ENCODE data around the gene DMAC2L. TPM values are rescaled to one million over a fixed set of nuclear protein-coding genes. Genes with fewer than 3 reads are reported as not detected.
A peak's percentile ranks its signal among the peaks of the same experiment; 100 is the strongest.
"Not testable (repeated sequence)": the region's sequence is repeated elsewhere in the genome, so short reads cannot be mapped to it uniquely, and the experiment has no call there.

The DMAC2L gene
- total RNA-seq, 2 donors from 2014 or later, result 12.0 to 16.1 TPM

DNA sequence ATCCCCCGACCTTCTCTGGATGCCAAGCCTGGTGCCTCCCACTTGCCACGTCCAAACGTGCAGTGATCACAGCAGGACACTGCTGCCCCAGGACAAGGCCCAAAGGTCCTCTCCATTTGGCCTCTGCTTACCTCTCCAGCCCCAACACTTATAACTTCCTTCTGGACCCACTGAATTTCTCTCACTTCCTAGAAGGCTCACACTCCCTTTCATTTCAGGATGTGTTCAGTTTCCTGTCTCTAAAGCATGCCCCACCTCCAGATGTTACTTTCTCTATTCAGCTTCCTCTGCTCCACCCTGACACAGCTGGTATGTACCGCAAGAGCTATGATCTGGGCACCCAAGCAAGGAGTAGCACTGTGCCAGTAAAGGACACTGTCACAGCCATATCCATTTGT, 51.6 kb downstream of the DMAC2L start:
- H3K27me3 Mint-ChIP-seq, result no peaks in the 10 kb centered on the region
- H3K36me3 Mint-ChIP-seq (ENCODE audit: low read depth), result peaks cover 6% of the 10 kb centered on the region
- DNase-seq (peak in 1 of 3 donors; percentile 12), ATAC-seq (peak; percentile 97)
- peaks cover 30% of the 10 kb centered on the region for H3K4me1 Mint-ChIP-seq
- no peaks in the 10 kb centered on the region for H3K9me3 ChIP-seq (ENCODE audit: control insufficient read depth, low read length, poor library complexity, severe bottlenecking)
- peak overlapping the region; percentile 83 for H3K27ac Mint-ChIP-seq
- peak overlapping the region; percentile 92 for H3K4me3 Mint-ChIP-seq

DNA sequence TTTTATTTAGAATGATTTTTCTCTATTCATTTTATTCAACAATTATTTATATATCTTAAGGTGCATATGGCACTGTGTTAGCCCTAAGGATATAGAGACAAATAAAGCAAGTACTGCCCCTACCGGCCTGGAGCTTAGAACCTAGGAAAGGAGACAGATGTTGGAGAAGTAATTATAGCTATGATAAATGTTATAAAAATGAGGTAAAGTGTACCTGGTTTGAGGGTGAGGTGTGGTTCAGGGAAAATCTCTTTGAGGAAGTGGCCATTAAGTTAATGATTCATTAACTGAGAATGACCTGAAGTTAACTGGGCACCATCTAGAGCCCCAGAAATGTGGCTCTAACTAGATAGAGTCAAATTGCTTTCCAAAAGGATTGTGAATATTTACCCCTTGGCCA, 52.7 kb downstream of the DMAC2L start:
- DNase-seq (no peak), ATAC-seq (no peak)
- H3K27ac Mint-ChIP-seq, result no peak overlapping the region
- H3K4me1 Mint-ChIP-seq, result peaks cover 27% of the 10 kb centered on the region
- no peaks in the 10 kb centered on the region for H3K9me3 ChIP-seq (ENCODE audit: control insufficient read depth, low read length, poor library complexity, severe bottlenecking)
- peaks cover 3% of the 10 kb centered on the region for H3K36me3 Mint-ChIP-seq (ENCODE audit: low read depth)
- H3K27me3 Mint-ChIP-seq, result no peaks in the 10 kb centered on the region
- no peak overlapping the region for H3K4me3 Mint-ChIP-seq

- not testable (repeated sequence) for H3K27ac Mint-ChIP-seq
These were observed 53.4 kb downstream of the DMAC2L start for GRCh38 chr14:50365572-50365971.

DNA sequence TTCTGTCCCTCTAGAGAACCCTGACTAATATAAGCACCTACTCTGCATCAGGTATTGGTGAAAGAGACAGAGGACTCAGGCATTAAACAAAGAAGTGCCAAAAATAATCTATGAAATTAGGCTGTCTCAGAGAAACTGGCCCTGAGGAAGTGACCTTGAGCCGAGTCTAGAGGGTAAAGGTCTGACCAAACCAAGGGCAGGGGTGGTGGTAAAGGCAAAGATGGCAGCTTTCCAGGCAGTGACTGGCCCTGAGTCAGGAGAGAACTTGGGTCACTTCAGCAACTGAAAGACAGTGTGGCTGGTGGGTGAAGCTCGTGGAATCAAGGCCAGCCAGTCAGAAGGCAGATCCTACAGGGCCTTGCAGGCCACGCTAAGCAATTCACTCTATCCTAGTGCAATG, 54.0 kb downstream of the DMAC2L start:
- H3K4me3 Mint-ChIP-seq, result no peak overlapping the region
- H3K36me3 Mint-ChIP-seq (ENCODE audit: low read depth), result peaks cover 3% of the 10 kb centered on the region
- DNase-seq (no peak), ATAC-seq (no peak)
- H3K27ac Mint-ChIP-seq, result no peak overlapping the region
- H3K27me3 Mint-ChIP-seq, result no peaks in the 10 kb centered on the region
- no peaks in the 10 kb centered on the region for H3K9me3 ChIP-seq (ENCODE audit: control insufficient read depth, low read length, poor library complexity, severe bottlenecking)
- peaks cover 23% of the 10 kb centered on the region for H3K4me1 Mint-ChIP-seq

More at GRCh38 chr14:50365572-50365971, 53.4 kb downstream of the DMAC2L start:
- not testable (repeated sequence) for DNase-seq; H3K27me3 Mint-ChIP-seq; ATAC-seq; H3K9me3 ChIP-seq (ENCODE audit: control insufficient read depth, low read length, poor library complexity, severe bottlenecking); H3K36me3 Mint-ChIP-seq (ENCODE audit: low read depth); H3K4me3 Mint-ChIP-seq
- H3K4me1 Mint-ChIP-seq, result peaks cover 25% of the 10 kb centered on the region

DNA sequence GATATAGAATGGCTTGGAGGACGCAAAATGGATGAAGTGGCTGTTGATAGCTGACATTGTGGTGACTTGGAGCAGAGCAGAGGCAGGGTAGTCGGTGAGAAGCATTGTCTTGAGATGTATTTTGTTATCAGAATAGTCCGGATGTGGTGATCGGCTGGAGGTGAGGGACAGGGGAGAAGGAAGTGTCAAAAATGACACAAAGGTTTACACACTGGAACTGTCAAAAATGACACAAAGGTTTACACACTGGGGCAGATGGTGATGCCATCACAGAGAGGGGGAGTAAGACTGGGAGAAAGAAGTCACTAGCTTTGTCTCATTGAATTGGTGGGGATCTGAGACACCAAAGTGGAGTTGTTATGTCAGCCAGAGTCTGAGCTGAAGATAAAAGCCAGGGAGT, 54.5 kb downstream of the DMAC2L start:
- peaks cover 3% of the 10 kb centered on the region for H3K36me3 Mint-ChIP-seq (ENCODE audit: low read depth)
- ATAC-seq (no peak), DNase-seq (no peak)
- H3K9me3 ChIP-seq (ENCODE audit: control insufficient read depth, low read length, poor library complexity, severe bottlenecking), result no peaks in the 10 kb centered on the region
- no peaks in the 10 kb centered on the region for H3K27me3 Mint-ChIP-seq
- H3K4me3 Mint-ChIP-seq, result no peak overlapping the region
- H3K27ac Mint-ChIP-seq, result no peak overlapping the region
- H3K4me1 Mint-ChIP-seq, result peaks cover 23% of the 10 kb centered on the region

- ATAC-seq (no peak), DNase-seq (no peak)
- no peak overlapping the region for H3K27ac Mint-ChIP-seq
- no peaks in the 10 kb centered on the region for H3K27me3 Mint-ChIP-seq
- H3K4me3 Mint-ChIP-seq, result no peak overlapping the region
- peaks cover 1% of the 10 kb centered on the region for H3K36me3 Mint-ChIP-seq (ENCODE audit: low read depth)
- no peaks in the 10 kb centered on the region for H3K9me3 ChIP-seq (ENCODE audit: control insufficient read depth, low read length, poor library complexity, severe bottlenecking)
- peaks cover 6% of the 10 kb centered on the region for H3K4me1 Mint-ChIP-seq
These were observed 59.4 kb downstream of the DMAC2L start for GRCh38 chr14:50371546-50371945.

- Mint-ChIP-seq H3K27ac (no peak overlapping the region), H3K4me1 (peaks cover 3% of the 10 kb centered on the region), H3K4me3 (no peak overlapping the region), H3K36me3 (ENCODE audit: low read depth) (no peaks in the 10 kb centered on the region), H3K27me3 (no peaks in the 10 kb centered on the region)
- no peaks in the 10 kb centered on the region for H3K9me3 ChIP-seq (ENCODE audit: control insufficient read depth, low read length, poor library complexity, severe bottlenecking)
- DNase-seq (no peak), ATAC-seq (no peak)
These were observed 61.8 kb downstream of the DMAC2L start for GRCh38 chr14:50373959-50374358.

GRCh38 chr14:50375760-50376159, 63.6 kb downstream of the DMAC2L start:
- Mint-ChIP-seq H3K36me3 (ENCODE audit: low read depth) (no peaks in the 10 kb centered on the region), H3K4me1 (peaks cover 3% of the 10 kb centered on the region), H3K27me3 (no peaks in the 10 kb centered on the region), H3K4me3 (no peak overlapping the region), H3K27ac (no peak overlapping the region)
- ATAC-seq, result no peak
- no peak for DNase-seq
- no peaks in the 10 kb centered on the region for H3K9me3 ChIP-seq (ENCODE audit: control insufficient read depth, low read length, poor library complexity, severe bottlenecking)

Other genes with a start within 250 kb of the DMAC2L start
- gene VCPKMT, start 195.8 kb upstream of the DMAC2L start, total RNA-seq, result 10 to 100 TPM; 24.5 to 26.3 TPM
- 10 to 100 TPM; 33.8 to 40.3 TPM for gene SOS2, start 80.7 kb upstream of the DMAC2L start, total RNA-seq
- 1 to 10 TPM; 1.8 to 4.1 TPM for gene L2HGDH, start 95 bp upstream of the DMAC2L start, total RNA-seq
- 1 to 10 TPM; 5.1 to 10.0 TPM for gene CDKL1, start 84.6 kb downstream of the DMAC2L start, total RNA-seq
- 10 to 100 TPM; 36.3 to 39.9 TPM for gene MAP4K5, start 220.2 kb downstream of the DMAC2L start, total RNA-seq
- gene ATL1, start 247.8 kb downstream of the DMAC2L start, total RNA-seq, result 1 to 10 TPM; 1.6 to 5.2 TPM